SK-MEL-5 (cell line): ENCODE data around the gene RASAL3. TPM values are rescaled to one million over a fixed set of nuclear protein-coding genes. Genes with fewer than 3 reads are reported as not detected.

ENCODE experiments used
- DNase-seq: peaks from one replicate; pipeline ENCODE4 v3.0.0-alpha.2; 2016; ENCODE audit warnings: low read depth, low spot score
- in situ Hi-C: cut with HindIII; loops from 2 replicates; pipeline ENCODE4 v1.10.0; 2016; ENCODE audit warnings: low sequenced_read_pairs, high pct_unique_total_duplicates, low pct_unique_long_range_greater_than_20kb
- total RNA-seq: library from RNA; depleted of rRNA; stranded (reverse); fragments of >200 nt; shearing (Covaris generic); gene quantifications from 2 replicates; pipeline ENCODE4 v1.2.3, GENCODE V29; 2014

Gene RASAL3
- total RNA-seq, 1 experiment from 2014 or later, result not detected

DNA sequence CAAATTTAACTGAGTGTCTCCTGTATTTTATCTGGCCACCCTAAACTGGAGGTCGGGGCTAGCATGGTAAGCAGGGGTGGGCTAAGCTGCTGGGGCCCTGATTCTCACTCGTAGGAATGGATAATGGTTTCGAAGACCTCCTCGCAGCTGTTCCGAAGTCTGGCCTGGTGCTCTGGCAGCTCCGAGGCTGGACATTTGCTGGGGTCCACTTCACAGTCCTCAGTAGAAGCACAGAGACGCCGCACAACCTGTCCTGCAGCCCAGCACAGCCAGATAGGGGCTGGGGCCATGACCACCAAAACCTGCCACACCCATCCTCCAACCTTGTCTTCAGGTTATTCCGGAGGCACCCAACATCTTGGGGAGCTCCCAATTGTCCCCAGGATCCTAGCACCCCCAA lies 8.3 kb downstream of the RASAL3 start:
- DNase-seq, result no peak
- in situ Hi-C loops, result no loop called here

DNA sequence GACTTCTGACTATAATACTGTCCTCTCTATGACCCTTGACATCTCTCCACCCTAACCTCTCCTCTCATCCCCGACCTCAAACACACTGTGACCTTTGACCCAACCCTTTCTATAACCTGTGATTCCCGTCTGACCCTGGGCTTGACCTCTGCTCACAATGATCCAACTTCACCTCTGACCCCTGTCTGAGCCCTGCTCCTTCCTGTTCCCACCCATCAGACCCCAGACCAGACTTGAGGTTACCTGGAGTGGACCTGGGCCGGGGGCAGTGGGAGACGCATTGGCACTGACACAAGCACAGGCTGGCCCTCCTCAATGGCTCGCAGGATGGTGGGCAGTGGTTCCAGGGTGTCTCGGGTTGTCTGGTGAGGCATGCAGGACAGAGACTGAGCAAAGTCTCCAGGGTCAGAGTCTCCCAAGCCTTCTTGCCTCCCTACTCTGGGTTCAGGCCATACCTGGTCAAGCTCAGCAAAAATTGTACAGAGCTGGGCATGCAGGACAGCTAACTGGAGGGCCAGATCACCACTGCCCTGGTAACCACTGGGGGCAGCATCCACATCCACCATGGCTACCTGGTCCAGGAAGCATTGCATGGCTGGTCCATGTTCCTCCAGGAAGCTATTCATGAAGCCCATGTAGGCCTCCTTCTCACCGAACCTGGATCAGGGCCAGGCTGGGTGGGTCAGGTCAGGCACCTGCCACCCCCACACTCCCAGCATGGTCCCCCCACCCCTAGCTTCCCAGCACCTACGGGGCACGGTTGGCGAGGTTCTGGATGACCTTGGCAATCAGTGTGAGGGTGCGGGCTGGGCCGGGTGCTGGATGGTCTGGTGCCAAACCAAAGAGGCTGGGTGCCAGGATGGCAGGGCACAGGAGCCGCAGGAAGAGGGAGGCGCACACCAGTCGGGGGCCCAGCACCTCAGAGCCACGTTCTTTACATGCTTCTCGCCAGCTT lies 10.2 kb downstream of the RASAL3 start:
- no peak for DNase-seq
- in situ Hi-C loops, result no loop called here

DNA sequence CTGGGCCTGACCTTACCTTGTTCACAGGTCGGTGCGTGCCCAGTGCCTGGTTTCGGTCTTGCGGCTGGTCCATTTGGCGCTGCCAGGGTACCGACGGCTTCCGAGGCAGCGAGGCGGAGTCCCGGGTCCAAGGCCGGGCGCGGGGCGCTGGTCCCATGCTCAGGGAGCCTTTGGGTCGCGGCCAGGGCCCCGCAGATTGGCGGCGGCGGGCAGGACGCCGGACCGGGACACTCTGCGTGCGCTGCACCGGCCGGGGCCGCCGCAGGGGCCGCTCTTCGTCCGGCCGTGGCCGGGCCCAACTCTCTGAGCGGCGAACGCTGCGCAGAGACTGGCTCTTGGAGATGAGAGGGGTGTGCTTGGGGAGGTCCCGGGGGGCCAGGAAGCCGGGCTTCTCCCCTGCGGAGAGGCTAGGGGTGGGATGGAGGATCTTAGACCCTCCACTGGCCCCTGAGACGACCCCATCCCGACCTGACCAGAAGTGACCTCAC lies 11.2 kb downstream of the RASAL3 start:
- DNase-seq, result no peak
- in situ Hi-C loops, result no loop called here

DNA sequence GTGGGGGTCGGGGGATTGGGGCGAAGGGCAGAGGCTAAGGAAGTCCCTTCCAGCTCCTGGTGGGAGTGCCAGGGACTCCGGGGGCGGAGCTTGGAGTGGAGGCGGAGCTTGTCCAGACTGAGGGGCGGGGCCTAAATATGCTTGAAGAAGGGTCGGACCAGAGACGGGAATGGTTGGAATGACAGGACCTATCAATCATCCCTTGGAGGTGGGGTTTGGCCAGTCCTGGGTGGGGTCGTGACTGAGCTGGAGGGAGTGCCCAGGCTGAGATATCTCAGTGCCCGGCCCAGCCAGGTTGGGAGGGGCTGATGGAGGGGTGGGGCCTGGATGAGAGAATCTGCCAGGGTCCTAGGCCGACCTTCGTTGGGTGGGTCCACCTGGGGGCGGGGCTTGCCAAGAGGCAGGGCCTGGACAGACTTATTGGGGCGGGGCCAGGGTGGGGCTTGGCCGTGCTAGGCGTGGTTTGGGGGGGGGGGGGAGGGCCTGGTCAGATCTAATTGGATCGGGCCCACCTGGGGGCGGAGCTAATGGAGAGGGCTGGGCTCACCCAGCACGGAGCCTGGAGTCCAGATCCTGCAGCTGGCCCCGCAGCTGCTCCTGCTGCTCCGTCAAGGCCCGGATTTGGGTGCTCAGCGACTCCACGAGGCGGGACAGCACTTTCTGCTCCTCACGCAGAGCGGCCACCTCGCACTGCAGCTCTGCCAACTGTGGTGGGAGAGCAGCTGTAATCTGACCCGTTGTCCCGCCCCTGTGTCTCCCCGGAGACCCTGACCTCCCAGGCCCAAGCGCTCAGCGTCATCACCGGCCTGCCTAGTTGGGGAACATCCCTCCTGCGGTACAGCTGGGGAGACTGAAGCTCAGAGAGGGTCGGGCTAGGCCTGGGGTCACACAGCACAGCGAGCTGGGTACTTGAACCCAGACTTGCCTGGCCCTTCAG lies 12.0 kb downstream of the RASAL3 start:
- peak; percentile 74 for DNase-seq

DNA sequence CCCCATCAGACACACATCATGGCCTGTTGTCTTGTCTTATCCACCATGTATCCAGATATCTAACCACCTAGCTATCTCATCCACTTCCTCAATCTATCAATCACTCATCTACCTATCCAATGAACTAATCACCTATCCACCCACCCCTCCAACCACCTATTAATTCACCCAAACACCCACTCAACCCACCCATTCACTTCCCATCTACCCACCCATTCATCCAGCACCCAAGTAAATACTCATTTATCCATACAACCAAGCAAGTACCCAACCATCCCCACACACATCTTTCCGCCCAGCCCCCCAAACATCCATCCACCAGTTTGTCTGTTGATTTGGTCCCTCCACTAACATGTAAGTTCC lies 13.8 kb downstream of the RASAL3 start:
- DNase-seq, result no peak
- in situ Hi-C loops, result no loop called here

More for the DNA sequence above, 12.0 kb downstream of the RASAL3 start:
- in situ Hi-C loops, result no loop called here

DNA sequence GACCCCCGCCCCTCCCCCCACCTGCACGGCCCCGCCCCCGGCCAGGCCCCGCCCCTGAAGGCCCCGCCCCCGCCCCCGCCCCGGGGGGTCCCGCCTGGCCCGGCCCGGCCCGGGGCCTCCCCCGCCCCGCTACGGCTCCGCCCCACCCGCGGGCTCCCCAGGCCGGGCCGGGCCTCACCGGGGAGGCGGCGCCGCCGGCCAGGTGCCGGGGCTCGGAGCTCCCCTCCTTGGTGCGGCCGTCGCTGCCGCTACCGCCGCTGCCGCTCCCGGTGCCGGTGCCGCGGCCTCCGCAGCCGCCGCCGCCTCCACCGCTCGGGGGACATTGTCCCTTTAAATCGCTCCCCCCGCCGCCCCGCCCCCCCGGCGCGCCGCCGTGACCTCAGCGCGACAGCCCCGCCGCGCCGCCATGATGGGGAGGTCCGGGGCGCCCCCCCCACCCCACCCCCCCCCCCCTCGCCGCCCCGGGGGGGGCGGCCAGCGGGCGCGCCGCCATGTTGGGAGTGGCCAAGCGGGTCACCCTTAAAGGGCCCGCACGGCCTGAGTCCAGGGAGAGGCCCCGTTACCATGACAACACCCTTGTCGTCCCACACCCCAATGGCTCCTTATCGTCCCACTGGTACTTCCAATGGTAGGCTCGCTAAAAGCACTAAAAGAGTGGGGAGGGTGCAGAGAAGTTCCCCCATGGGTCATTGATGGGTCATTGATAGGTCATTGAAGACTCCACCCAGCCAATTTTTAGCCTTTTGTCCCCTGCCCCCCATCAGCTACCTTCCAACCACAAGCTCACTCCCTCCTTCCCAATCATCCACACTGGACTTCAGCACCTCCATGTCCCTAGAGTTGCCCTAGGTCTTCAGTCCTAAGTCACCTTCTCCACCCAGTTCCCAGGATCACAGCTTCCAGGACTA lies 14.5 kb downstream of the RASAL3 start, which contains the start of gene WIZ:
TSS of gene WIZ (minus strand) at position 337 of the 908 bp plus-strand sequence. CDS start 1,649 bp downstream, outside the sequence.
- in situ Hi-C loops, result no loop called here
- peak; percentile 71 for DNase-seq

DNA sequence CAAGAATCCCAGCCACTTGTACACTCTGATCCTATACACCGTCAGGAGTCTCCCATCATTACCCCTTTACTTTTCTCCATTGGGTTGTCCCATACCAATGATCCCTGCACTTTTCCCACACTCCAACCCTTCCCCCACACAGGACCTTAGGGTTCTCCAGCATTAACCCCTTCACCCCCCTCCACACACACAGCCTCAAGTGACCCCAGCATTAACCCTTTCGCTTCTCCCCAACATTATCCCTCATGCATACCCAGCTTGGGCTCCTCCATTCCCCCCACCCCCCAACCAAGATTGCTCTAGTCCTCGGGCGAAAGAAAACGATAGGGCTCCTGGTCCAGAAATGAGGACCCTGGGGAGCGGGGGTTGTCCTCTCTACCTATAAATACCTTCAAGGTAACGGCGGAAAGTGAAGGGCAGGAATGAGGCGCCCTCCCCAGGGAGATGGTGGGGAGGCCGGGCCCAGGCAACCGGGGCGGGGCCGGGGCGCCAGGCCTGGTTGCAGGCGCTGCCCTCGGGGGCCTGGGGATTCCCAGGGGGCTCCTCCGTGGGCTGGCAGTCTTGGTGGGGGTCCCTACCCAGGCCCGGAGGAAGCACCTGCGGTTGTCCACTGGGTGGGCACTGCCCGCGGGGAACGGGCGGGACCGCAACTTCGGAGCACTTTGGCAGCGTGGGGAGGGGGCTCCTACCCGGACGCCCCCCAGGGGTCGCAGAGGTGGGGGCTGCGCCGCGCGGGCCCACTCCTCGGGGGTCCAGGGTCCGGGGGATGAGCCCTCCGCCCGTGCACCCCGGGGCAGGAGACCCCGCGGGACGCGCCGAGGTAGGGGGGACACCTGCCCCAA lies 15.3 kb downstream of the RASAL3 start:
- in situ Hi-C loops, result no loop called here

DNA sequence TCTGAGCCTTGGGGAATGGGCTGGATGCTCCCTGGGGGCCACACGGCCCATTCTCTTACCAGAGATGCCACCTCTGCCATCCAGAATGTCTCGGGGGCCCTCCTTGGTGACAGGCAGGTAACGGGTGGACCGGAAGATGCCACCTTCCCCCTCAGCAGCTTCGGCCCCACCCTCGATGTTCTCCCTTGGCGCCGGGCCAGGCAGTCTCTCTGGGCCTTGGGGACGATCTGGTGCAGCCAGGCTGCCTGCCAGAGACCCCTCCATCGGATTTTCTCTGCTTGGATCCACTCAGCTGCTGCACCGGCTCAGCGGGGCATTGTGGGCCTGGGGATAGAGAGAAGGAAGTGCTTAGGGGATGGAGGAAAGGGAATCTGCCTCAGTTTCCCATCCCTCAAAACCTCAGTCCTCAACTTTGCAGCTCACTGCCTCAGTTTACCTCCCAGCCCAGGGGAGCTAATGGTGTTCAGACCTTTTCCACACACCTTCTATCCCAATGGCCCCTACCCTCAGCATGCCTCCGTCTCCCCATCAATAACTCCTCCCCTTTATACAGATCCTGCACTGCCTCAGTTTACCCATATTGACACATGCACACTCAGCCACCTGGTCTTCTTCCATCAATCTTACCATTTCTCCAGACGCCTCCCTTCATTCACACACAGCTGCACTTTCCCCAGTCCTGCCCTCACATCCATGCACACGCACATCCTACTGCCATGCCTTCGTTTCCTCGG lies 16.1 kb downstream of the RASAL3 start:
- in situ Hi-C loops, result no loop called here
- DNase-seq, result no peak

More for the DNA sequence above, 15.3 kb downstream of the RASAL3 start:
- DNase-seq, result peak; percentile 28

DNA sequence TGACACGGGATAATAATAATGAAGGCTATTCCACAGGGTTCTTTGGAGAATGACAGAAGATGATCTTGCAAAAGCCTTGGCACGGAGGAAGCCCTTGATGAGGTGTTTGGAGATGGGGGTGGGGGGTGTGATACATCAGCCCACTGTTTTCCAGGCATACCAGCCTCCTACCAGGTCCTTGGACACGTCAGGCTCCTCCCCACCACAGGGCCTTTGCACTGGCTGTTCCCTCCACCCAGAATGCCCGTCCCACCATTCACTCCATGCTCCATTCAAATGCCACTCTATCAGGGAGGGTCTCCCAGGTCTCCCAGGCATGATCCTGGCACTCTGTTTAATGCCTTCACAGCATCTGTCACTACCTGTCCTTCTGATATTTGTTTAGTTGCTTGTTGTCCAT lies 17.3 kb downstream of the RASAL3 start:
- in situ Hi-C loops, result no loop called here
- no peak for DNase-seq

DNA sequence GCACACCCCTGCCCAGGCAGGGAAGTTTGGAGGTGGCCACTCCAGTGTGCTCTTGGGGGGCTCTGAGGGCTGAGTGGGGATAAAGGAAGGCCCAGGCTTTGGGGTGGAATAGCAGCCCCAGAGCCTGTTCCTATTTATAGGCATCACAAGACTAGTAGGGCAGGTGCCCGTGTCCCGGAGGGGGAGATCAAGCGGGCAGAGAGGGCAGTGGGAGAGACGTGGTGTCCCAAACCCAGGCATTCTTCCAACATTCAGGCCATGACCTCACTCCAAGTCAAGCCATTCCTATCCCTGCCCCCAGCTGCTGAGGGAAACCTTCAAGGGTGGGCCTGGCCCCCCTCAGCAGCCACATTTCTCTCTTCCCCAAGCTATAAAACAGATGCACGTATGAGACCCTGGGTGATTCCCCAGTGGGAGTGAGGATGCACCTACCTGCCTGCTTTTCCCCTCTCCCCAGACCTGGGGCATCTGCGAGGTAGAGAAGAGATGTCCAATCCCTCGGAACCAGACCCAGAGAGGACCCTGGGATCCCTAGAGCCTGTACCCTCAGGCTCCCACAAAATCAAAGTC lies 18.5 kb downstream of the RASAL3 start:
- in situ Hi-C loops, result no loop called here
- DNase-seq, result no peak

DNA sequence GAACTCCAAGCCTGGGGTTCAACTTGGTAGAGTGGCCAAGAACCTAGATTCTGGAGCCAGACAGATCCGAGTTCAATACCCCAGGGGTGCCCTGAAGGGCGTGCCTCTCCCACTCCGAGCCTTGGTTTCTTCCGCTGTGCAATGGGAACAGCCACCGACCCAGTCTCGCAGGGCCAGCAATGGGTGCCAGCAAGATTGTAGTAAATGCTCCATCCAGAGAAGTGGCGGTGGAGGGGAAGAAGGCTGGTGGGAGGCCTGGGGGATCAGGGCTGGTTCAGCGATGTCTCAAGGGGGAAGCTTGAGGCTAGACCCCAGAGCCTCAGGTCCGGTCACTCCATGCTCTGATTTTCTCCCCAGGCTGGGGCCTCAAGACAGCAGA lies 19.1 kb downstream of the RASAL3 start:
- in situ Hi-C loops, result no loop called here
- DNase-seq, result no peak

DNA sequence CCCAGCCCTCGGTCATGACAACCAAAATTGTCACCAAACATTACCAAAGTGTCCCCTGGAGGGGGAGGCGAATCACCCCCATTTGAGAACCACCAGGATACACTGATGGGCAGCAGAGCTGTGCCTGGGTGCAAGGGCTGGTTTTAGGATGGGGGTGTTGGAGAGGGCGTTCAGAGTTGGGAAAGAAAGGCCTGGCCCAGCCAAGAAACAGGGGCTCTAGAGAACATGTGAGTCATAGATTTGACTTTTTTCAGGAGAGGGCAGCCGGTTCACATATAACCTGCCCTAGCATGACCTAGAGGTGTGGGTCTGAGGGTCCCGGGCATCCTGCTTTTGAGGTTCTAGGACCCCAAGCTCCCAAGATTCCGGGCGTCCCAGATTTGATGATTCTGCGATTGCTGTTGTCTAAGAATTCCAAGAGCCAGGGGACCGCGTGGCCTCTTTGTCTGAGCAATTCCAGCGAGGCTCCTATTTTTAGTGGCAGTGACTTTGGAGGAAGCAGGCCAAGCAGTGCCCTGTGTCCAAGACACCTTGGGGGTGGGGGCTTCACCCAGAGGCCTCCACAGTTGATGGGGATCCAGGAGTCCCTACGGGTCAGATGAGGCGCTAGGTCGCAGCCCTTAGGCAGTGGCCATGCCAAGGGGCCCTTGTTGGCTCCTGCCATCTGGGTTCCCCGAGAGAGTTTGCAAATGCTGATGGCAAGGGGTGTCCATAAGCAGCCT lies 19.7 kb downstream of the RASAL3 start:
- in situ Hi-C loops, result no loop called here
- no peak for DNase-seq

DNA sequence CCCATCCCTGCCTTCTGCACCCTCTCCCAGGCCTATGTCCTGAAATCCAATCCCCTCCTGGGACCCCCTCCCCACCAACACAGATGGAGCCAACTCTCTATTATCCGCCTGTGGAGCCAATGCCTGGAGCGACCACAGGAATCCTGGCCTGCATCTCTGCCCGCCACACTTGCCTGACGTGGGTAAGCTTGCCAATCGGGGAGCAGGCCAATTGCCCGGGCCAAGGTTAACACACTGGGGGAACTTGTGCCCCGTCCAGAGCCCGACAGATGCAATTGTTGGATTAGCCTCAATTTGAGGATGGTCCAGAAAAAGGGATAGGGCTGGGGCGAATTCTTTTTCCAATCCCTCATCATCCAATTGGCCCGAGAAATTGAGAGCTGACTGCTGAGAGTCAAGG lies 20.5 kb downstream of the RASAL3 start:
- DNase-seq, result no peak
- in situ Hi-C loops, result no loop called here

DNA sequence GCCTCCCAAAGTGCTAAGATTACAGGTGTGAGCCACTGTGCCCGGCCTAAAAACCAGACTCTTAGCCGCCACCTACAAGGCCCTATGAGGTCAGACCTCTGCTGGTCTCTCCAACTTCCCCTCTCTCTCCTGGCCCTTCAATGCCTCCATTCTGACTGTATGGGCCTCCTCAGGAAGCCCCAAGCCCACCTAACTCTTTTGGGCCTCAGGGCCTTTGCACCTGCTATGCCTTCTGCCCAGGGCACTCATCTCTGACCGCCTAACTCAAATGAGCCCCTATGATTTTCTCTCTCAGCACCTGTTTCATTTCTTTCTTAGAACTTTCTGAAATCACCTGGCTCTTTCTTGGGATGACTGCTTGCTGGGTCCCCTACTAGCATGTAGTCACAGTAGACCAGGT lies 21.0 kb downstream of the RASAL3 start:
- no peak for DNase-seq
- in situ Hi-C loops, result no loop called here
